Psoas muscle (tissue), 8 donors: ENCODE data around the gene ADCY10. TPM values are rescaled to one million over a fixed set of nuclear protein-coding genes. Genes with fewer than 3 reads are reported as not detected.
A peak's percentile ranks its signal among the peaks of the same experiment; 100 is the strongest.

Experiments used
- ATAC-seq, 4 donors: fragments of 200-7000 bp; cut with Tn5 transposase; one replicate each; pipeline ENCODE4 v1.9.1; 2020; ENCODE audit warnings: moderate library complexity in 3 of 4, mild to moderate bottlenecking in 2 of 4
- DNase-seq, 2 donors: peaks; one replicate each; pipeline ENCODE4 v3.0.0-alpha.2; 2020
- H3K27ac ChIP-seq: fragments of 200-600 bp; one replicate; pipeline ENCODE4 v1.8.0; 2022
- H3K27me3 ChIP-seq, 3 donors: fragments of 200-600 bp in 1 of 3; one replicate each; pipeline versions ENCODE4 v1.6.1 to v1.8.0; 2013 to 2022; ENCODE audit warnings: low read length in 2 of 3, mild to moderate bottlenecking in 2 of 3, moderate library complexity in 1 of 3; ENCODE audit not compliant: insufficient read depth in 3 of 3
- H3K36me3 ChIP-seq, 2 donors: fragments of 200-600 bp in 1 of 2; one replicate each; pipeline versions ENCODE4 v1.6.1 to v1.8.0; 2013 to 2022; ENCODE audit warnings: low read depth in 1 of 2, mild to moderate bottlenecking in 1 of 2, moderate library complexity in 1 of 2; ENCODE audit not compliant: insufficient read depth in 1 of 2
- H3K4me1 ChIP-seq: fragments of 200-600 bp; one replicate; pipeline ENCODE4 v1.8.0; 2022
- H3K4me3 ChIP-seq: fragments of 200-600 bp; one replicate; pipeline ENCODE4 v1.8.0; 2022; ENCODE audit warnings: mild to moderate bottlenecking
- H3K9me3 ChIP-seq: fragments of 200-600 bp; one replicate; pipeline ENCODE4 v1.8.0; 2022
- WGBS, 3 donors: extraction: QIAGEN DNeasy Blood & Tissue Kit; methylation state at CpG; one replicate each; pipeline versions ENCODE4 v1.1.6 to v1.1.7; 2013; 5-methylcytosine and 5-hydroxymethylcytosine counted together
- intact Hi-C, 2 donors: fragments of 100-400 bp; cut with DNase I; formaldehyde crosslinking; loops; one replicate each; pipeline versions ENCODE4 v1.11.0 to v1.14.2; 2022
- polyA plus RNA-seq, 3 donors: library from polyadenylated mRNA; stranded (reverse); fragments of 200-250 nt; gene quantifications; one replicate each; pipeline ENCODE4 v1.2.3, GENCODE V29; 2013
- total RNA-seq, 4 donors: library from RNA; stranded (reverse); fragmentation: NEBNext Ultra II Directional in 2 of 4; extraction: Animal tissue kit (Norgen Biotek cat#: 25700) in 2 of 4; gene quantifications; one replicate each; pipeline versions ENCODE4 v1.2.1 to v1.2.4, GENCODE V29; 2021 to 2023
- TF ChIP-seq, protein P1 (sequence below): fragments of 200-600 bp; IDR thresholded peaks from one replicate; pipeline ENCODE4 v1.8.0; 2022; ENCODE audit warnings: antibody characterized with exemption
- donor health status: healthy with polysubstance abuse.
- donor health status: DM: no; HTN: no; CAD: no; lungs with moderate emphysema.
- donor health status: Bipolar disorder and iron deficiency.
- donor health status: healthy.
- donor health status: DM: yes; HTN: yes; CAD: no.
- donor health status: DM: no; HTN: no; CAD: no.
- donor health status: DM: no; HTN: no; CAD: no.
- donor health status: DM: yes; HTN: yes; CAD: no.

The ADCY10 gene
- total and polyA plus RNA-seq, 7 donors = 0.01 to 0.54 (median 0.17) TPM

DNA sequence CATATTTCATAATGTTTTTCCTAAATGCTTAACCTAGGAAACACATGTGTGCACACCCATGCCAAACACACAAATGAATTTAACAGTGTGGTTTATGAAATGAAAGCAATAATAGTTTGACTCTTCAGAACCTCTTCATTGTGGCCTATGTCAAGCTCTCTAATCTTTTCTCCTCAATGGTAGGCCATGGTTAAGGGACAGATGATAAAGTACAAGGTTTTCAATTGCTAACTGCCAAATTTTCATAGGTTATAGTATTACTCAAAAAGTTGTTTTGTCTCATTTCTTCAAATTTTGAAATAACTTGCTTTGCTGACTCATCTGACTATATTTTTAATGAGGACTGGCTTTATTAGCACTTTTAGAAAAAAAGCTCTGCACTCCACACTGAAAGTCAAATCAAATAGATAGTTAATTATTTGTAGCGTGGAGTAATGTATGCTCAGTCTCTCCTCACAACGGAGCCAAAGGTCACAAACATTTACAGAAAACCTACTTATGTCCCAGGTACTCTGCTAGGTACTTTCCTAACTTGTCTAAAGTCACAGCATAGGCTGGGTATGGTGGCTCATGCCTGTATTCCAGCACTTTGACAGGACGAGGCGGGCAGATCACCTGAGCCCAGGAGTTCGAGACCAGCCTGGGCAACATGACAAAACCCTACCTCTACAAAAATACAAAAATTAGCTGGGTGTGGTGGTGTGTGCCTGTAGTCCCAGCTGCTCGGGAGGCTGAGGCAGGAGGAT, 3.0 kb upstream of the ADCY10 start:
- WGBS, 3 donors = 96 to 97% (median 97%) methylated on average over 6 of the region's 6 CpGs
- Histone ChIP-seq H3K36me3 (peaks cover 0 to 52% of the 10 kb centered on the region in 2 donors), H3K4me1 (peaks cover 11% of the 10 kb centered on the region), H3K27ac (no peak overlapping the region), H3K9me3 (no peaks in the 10 kb centered on the region), H3K4me3 (no peak overlapping the region), H3K27me3 (no peaks in the 10 kb centered on the region)
- intact Hi-C loops = no loop called here
- DNase-seq (no peak), ATAC-seq (no peak)
- TF ChIP-seq, protein P1, sequence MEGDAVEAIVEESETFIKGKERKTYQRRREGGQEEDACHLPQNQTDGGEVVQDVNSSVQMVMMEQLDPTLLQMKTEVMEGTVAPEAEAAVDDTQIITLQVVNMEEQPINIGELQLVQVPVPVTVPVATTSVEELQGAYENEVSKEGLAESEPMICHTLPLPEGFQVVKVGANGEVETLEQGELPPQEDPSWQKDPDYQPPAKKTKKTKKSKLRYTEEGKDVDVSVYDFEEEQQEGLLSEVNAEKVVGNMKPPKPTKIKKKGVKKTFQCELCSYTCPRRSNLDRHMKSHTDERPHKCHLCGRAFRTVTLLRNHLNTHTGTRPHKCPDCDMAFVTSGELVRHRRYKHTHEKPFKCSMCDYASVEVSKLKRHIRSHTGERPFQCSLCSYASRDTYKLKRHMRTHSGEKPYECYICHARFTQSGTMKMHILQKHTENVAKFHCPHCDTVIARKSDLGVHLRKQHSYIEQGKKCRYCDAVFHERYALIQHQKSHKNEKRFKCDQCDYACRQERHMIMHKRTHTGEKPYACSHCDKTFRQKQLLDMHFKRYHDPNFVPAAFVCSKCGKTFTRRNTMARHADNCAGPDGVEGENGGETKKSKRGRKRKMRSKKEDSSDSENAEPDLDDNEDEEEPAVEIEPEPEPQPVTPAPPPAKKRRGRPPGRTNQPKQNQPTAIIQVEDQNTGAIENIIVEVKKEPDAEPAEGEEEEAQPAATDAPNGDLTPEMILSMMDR = no peak

DNA sequence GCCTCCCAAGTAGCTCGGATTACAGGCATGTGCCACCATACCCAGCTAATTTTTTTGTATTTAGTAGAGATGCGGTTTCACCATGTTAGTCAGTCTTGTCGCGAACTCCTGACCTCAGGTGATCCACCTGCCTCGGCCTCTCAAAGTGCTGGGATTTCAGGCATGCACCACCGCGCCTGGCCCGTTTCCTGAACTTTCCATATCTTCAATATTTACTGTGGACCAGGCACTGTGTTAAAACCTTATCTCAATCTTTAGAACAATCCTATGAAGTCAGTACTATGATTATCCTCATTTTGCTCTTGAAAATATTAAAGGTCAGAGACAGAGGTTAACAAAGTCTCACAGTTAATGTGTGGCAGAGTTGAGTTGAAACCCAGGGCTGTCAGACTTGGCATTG, 1.6 kb upstream of the ADCY10 start:
- intact Hi-C loops = no loop called here
- no peak for ATAC-seq
- Histone ChIP-seq H3K36me3 (peaks cover 0 to 52% of the 10 kb centered on the region in 2 donors), H3K4me3 (no peak overlapping the region), H3K27ac (no peak overlapping the region), H3K27me3 (no peaks in the 10 kb centered on the region), H3K9me3 (no peaks in the 10 kb centered on the region), H3K4me1 (no peaks in the 10 kb centered on the region)
- TF ChIP-seq, protein P1 = no peak
- DNase-seq = no peak
- 97 to 98% (median 98%) methylated on average over 8 of the region's 8 CpGs for WGBS, 3 donors

DNA sequence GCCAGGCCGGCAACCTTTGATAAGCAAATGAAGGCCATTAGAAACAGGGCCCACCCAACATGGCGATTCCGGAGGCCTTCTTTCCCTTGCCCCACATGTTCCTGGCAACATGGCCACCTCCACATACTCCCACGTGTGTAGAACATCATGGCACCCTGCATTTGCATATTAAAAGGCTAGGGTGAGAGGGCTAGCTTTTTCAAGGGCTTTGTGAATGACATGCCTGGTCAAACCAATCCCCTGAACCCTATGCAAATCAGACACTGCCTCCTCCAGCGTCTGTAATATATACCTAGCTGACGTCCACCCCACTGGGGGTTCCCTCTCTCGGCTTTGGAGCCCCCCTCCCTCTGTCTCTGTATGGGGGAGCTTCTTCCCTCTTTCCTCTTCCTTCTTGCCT, 1.6 kb downstream of the ADCY10 start:
- no peaks in the 10 kb centered on the region for H3K27me3 ChIP-seq
- ATAC-seq = peak in 1 of 4 donors; percentile 12
- H3K4me3 ChIP-seq = no peak overlapping the region
- TF ChIP-seq, protein P1 = no peak
- intact Hi-C loops = no loop called here
- H3K27ac ChIP-seq = no peak overlapping the region
- no peaks in the 10 kb centered on the region for H3K9me3 ChIP-seq
- peaks cover 0 to 27% of the 10 kb centered on the region in 2 donors for H3K36me3 ChIP-seq
- H3K4me1 ChIP-seq = no peaks in the 10 kb centered on the region
- 71 to 78% (median 74%) methylated on average over 7 of the region's 7 CpGs for WGBS, 3 donors
- DNase-seq = no peak

DNA sequence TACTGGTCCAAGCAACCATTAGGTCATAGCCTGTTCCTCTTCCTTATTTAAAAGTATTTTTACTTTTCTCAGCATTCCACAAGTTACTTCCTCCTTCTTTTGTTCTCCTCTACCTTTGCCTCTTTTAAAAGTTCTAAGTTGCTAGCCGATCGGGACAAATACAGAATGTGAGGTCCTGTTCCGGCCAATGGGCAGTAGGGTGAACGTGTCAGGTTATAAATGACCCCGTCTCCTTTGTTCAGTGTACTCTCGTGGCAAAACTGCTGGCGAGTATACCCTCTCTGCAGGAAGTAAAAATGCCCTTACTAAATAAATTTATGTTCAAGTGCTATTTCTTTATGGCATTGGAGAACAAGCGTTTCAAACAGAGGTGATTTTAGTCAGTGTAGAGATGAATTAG, 2.5 kb downstream of the ADCY10 start:
- H3K27ac ChIP-seq = no peak overlapping the region
- intact Hi-C loops = no loop called here

More for the DNA sequence above, 2.5 kb downstream of the ADCY10 start:
- DNase-seq = no peak
- TF ChIP-seq, protein P1 = no peak
- WGBS, 3 donors = 47 to 59% (median 56%) methylated on average over 8 of the region's 8 CpGs
- Histone ChIP-seq H3K9me3 (no peaks in the 10 kb centered on the region), H3K4me3 (no peak overlapping the region), H3K4me1 (no peaks in the 10 kb centered on the region), H3K27me3 (no peaks in the 10 kb centered on the region), H3K36me3 (peaks cover 0 to 18% of the 10 kb centered on the region in 2 donors)
- no peak for ATAC-seq
